IMR-90 (cell line): Measurements from ENCODE around the gene DCD. TPM values are rescaled to one million over a fixed set of nuclear protein-coding genes. Genes with fewer than 3 reads are reported as not detected.

ENCODE experiments used
- ATAC-seq: fragments of 200-7000 bp; cut with Tn5 transposase; 2 replicates; pipeline ENCODE4 v1.9.1; 2020; ENCODE audit warnings: low read depth, mild to moderate bottlenecking, moderate library complexity
- BruUV-seq: library from RNA; stranded (reverse); fragments of 400-500 nt; replicated peaks from 2 replicates; lab custom pipeline; 2021; lab: Mats Ljungman, UMichigan
- CTCF ChIA-PET: fragments of 300-600 bp; formaldehyde crosslinking; extraction: SDS; loops from one replicate; lab custom pipeline; 2021; ENCODE audit warnings: antibody characterized with exemption; lab: Yijun Ruan, JAX
- POLR2A ChIA-PET: fragments of 300-600 bp; sonication (Branson Sonifier 250); formaldehyde crosslinking; loops from one replicate; lab custom pipeline; 2022; ENCODE audit warnings: antibody characterized with exemption; ENCODE audit not compliant: unreplicated experiment; lab: Charles Lee
- DNase-seq: peaks from one replicate; pipeline ENCODE4 v3.0.0; 2013
- H2AFZ ChIP-seq: replicated peaks from 2 replicates; pipeline ENCODE3; 2013; ENCODE audit warnings: low read length, mild to moderate bottlenecking; ENCODE audit not compliant: poor library complexity
- H2AK5ac ChIP-seq: 2 replicates; pipeline ENCODE4 v1.6.1; 2013; ENCODE audit warnings: low read depth, low read length, inconsistent platforms
- H2AK9ac ChIP-seq: replicated peaks from 2 replicates; pipeline ENCODE3; 2013; ENCODE audit warnings: mild to moderate bottlenecking, low read depth, low read length, moderate library complexity; ENCODE audit not compliant: poor library complexity
- H2BK120ac ChIP-seq: 2 replicates; pipeline ENCODE4 v1.6.1; 2013; ENCODE audit warnings: low read depth, low read length, inconsistent platforms
- H2BK15ac ChIP-seq: 3 replicates; pipeline ENCODE4 v1.6.1; 2013; ENCODE audit warnings: low read depth, low read length, inconsistent platforms
- H2BK20ac ChIP-seq: 2 replicates; pipeline ENCODE4 v1.6.1; 2013; ENCODE audit warnings: low read depth, mild to moderate bottlenecking, inconsistent platforms, low read length, moderate library complexity
- H2BK5ac ChIP-seq: 2 replicates; pipeline ENCODE4 v1.6.1; 2013; ENCODE audit warnings: mild to moderate bottlenecking, low read depth, low read length, inconsistent platforms; ENCODE audit not compliant: poor library complexity, severe bottlenecking
- H3K14ac ChIP-seq: replicated peaks from 2 replicates; pipeline ENCODE4 v1.6.1; 2013; ENCODE audit warnings: low read depth, low read length, inconsistent platforms
- H3K18ac ChIP-seq: 2 replicates; pipeline ENCODE4 v1.6.1; 2013; ENCODE audit warnings: low read depth, low read length, control low read depth
- H3K23ac ChIP-seq: 2 replicates; pipeline ENCODE4 v1.6.1; 2013; ENCODE audit warnings: low read depth, low read length, inconsistent platforms
- H3K27ac ChIP-seq: 2 replicates; pipeline ENCODE4 v1.5.1; 2013; ENCODE audit warnings: mild to moderate bottlenecking, control low read depth, low read length; ENCODE audit not compliant: insufficient read depth
- H3K27me3 ChIP-seq: 2 replicates; pipeline ENCODE4 v1.6.1; 2013; ENCODE audit warnings: low read length; ENCODE audit not compliant: control insufficient read depth, insufficient read depth
- H3K36me3 ChIP-seq: 2 replicates; pipeline ENCODE4 v1.6.1; 2013; ENCODE audit warnings: low read length, mixed read lengths; ENCODE audit not compliant: control insufficient read depth, insufficient read depth
- H3K4ac ChIP-seq: 2 replicates; pipeline ENCODE4 v1.6.1; 2013; ENCODE audit warnings: low read depth, low read length, inconsistent platforms
- H3K4me1 ChIP-seq: 2 replicates; pipeline ENCODE4 v1.6.1; 2013; ENCODE audit warnings: low read length, mixed read lengths; ENCODE audit not compliant: control insufficient read depth, insufficient read depth
- H3K4me2 ChIP-seq: 2 replicates; pipeline ENCODE4 v1.6.1; 2013; ENCODE audit warnings: low read depth, mild to moderate bottlenecking, control low read depth, low read length, moderate library complexity
- H3K4me3 ChIP-seq: 2 replicates; pipeline ENCODE4 v1.5.1; 2013; ENCODE audit warnings: low read depth, mild to moderate bottlenecking, control low read depth, low read length, moderate library complexity; ENCODE audit not compliant: insufficient read depth
- H3K56ac ChIP-seq: 2 replicates; pipeline ENCODE4 v1.6.1; 2013; ENCODE audit warnings: low read length, inconsistent platforms; ENCODE audit not compliant: insufficient read depth; ENCODE audit errors: extremely low read depth
- H3K79me1 ChIP-seq, 2 experiments: 2 replicates each; pipeline ENCODE4 v1.6.1; 2013; ENCODE audit warnings: low read length in 2 of 2, inconsistent platforms in 1 of 2, low read depth in 1 of 2
- H3K9ac ChIP-seq: 2 replicates; pipeline ENCODE4 v1.6.1; 2013; ENCODE audit warnings: low read depth, low read length, control low read depth
- H3K9me1 ChIP-seq: 2 replicates; pipeline ENCODE4 v1.6.1; 2013; ENCODE audit warnings: low read length, inconsistent platforms; ENCODE audit not compliant: insufficient read depth
- H3K9me3 ChIP-seq: 2 replicates; pipeline ENCODE4 v1.6.1; 2013; ENCODE audit warnings: low read length; ENCODE audit not compliant: control insufficient read depth, insufficient read depth
- H4K20me1 ChIP-seq: 2 replicates; pipeline ENCODE4 v1.6.1; 2013; ENCODE audit warnings: low read length, inconsistent platforms; ENCODE audit not compliant: insufficient read depth
- H4K5ac ChIP-seq: 2 replicates; pipeline ENCODE4 v1.6.1; 2013; ENCODE audit warnings: mild to moderate bottlenecking, low read depth, low read length, control low read depth
- H4K8ac ChIP-seq, 2 experiments: 2 replicates each; pipeline ENCODE4 v1.6.1; 2013; ENCODE audit warnings: low read depth in 2 of 2, low read length in 2 of 2, control low read depth in 1 of 2, inconsistent platforms in 1 of 2
- H4K91ac ChIP-seq: 2 replicates; pipeline ENCODE4 v1.6.1; 2013; ENCODE audit warnings: low read depth, low read length, inconsistent platforms; ENCODE audit not compliant: insufficient read depth
- BHLHE40 ChIP-seq: fragments of 150-350 bp; IDR thresholded peaks from 2 replicates; pipeline ENCODE4 v1.6.1; 2016; ENCODE audit warnings: mild to moderate bottlenecking, low read depth, low read length
- CEBPB ChIP-seq: IDR thresholded peaks from 2 replicates; pipeline ENCODE4 v1.6.1; 2012; ENCODE audit warnings: low read depth, low read length, improper control_type of control experiment
- FOS ChIP-seq: fragments of 150-350 bp; IDR thresholded peaks from 2 replicates; pipeline ENCODE4 v1.6.1; 2016; ENCODE audit warnings: low read depth, low read length
- MAFK ChIP-seq: IDR thresholded peaks from 2 replicates; pipeline ENCODE4 v1.6.1; 2012; ENCODE audit warnings: low read depth, low read length, improper control_type of control experiment
- MAZ ChIP-seq: IDR thresholded peaks from 2 replicates; pipeline ENCODE4 v1.6.1; 2012; ENCODE audit warnings: low read depth, mild to moderate bottlenecking, low read length, improper control_type of control experiment, moderate library complexity, borderline replicate concordance
- MXI1 ChIP-seq: IDR thresholded peaks from 2 replicates; pipeline ENCODE4 v1.6.1; 2012; ENCODE audit warnings: low read depth, mild to moderate bottlenecking, low read length, moderate library complexity, borderline replicate concordance
- NFE2L2 ChIP-seq: fragments of 150-350 bp; IDR thresholded peaks from 2 replicates; pipeline ENCODE4 v1.6.1; 2016; ENCODE audit warnings: low read depth, mild to moderate bottlenecking, low read length
- POLR2A ChIP-seq: IDR thresholded peaks from 2 replicates; pipeline ENCODE4 v1.6.1; 2012; ENCODE audit warnings: mild to moderate bottlenecking, low read depth, low read length
- RCOR1 ChIP-seq: IDR thresholded peaks from 2 replicates; pipeline ENCODE4 v1.6.1; 2012; ENCODE audit warnings: mild to moderate bottlenecking, low read length, improper control_type of control experiment; ENCODE audit not compliant: insufficient replicate concordance
- RFX5 ChIP-seq: IDR thresholded peaks from 2 replicates; pipeline ENCODE4 v1.8.0; 2012; ENCODE audit warnings: low read depth, mild to moderate bottlenecking, low read length, moderate library complexity
- SMC3 ChIP-seq: fragments of 150-350 bp; IDR thresholded peaks from 2 replicates; pipeline ENCODE4 v1.6.1; 2016; ENCODE audit warnings: low read depth, mild to moderate bottlenecking, antibody characterized with exemption, low read length, moderate library complexity
- WGBS, 2 experiments: methylation state at CpG; one replicate each; pipeline versions ENCODE4 v1.1.5 to v1.1.7; 2013; ENCODE audit warnings: missing lambda C conversion rate in 2 of 2; ENCODE audit not compliant: insufficient read length in 1 of 2; ENCODE audit errors: extremely low coverage in 2 of 2; 5-methylcytosine and 5-hydroxymethylcytosine counted together
- dilution Hi-C: fragments of 300-500 bp; cut with HindIII; formaldehyde crosslinking; loops from one replicate; pipeline ENCODE4 v1.14.3; 2018; ENCODE audit warnings: low sequenced_read_pairs; ENCODE audit not compliant: unreplicated experiment
- in situ Hi-C: fragments of 300-500 bp; cut with MboI; formaldehyde crosslinking; loops from 3 replicates; pipeline ENCODE4 v1.14.3; 2019; ENCODE audit warnings: low sequenced_read_pairs, inconsistent platforms, mixed read lengths
- intact Hi-C: fragments of 100-400 bp; cut with micrococcal nuclease; formaldehyde crosslinking; loops from 2 replicates; pipeline ENCODE4 v1.10.0; 2022
- polyA plus RNA-seq, 3 experiments: library from polyadenylated mRNA; depleted of rRNA; stranded (reverse); fragments of >200 nt; gene quantifications; 2 replicates each; pipeline ENCODE4 v1.2.3, GENCODE V29; 2012; ENCODE audit warnings: low replicate concordance in 1 of 3
- total RNA-seq: library from RNA; depleted of rRNA; stranded (reverse); fragments of >200 nt; gene quantifications from 2 replicates; pipeline ENCODE4 v1.2.3, GENCODE V29; 2012
- TF ChIP-seq, protein P1 (sequence below): fragments of 150-350 bp; IDR thresholded peaks from 2 replicates; pipeline ENCODE4 v1.6.1; 2017; ENCODE audit warnings: mild to moderate bottlenecking, antibody characterized with exemption, low read length, low read depth
- TF ChIP-seq, protein P2 (sequence below): conservative IDR thresholded peaks from 2 replicates; pipeline ENCODE4 v1.5.1; 2012; ENCODE audit warnings: mild to moderate bottlenecking, low read depth, low read length, improper control_type of control experiment

The DCD gene
- total and polyA plus RNA-seq, 2 of the 4 experiments (the other 2 are of a cell fraction): not detected

DNA sequence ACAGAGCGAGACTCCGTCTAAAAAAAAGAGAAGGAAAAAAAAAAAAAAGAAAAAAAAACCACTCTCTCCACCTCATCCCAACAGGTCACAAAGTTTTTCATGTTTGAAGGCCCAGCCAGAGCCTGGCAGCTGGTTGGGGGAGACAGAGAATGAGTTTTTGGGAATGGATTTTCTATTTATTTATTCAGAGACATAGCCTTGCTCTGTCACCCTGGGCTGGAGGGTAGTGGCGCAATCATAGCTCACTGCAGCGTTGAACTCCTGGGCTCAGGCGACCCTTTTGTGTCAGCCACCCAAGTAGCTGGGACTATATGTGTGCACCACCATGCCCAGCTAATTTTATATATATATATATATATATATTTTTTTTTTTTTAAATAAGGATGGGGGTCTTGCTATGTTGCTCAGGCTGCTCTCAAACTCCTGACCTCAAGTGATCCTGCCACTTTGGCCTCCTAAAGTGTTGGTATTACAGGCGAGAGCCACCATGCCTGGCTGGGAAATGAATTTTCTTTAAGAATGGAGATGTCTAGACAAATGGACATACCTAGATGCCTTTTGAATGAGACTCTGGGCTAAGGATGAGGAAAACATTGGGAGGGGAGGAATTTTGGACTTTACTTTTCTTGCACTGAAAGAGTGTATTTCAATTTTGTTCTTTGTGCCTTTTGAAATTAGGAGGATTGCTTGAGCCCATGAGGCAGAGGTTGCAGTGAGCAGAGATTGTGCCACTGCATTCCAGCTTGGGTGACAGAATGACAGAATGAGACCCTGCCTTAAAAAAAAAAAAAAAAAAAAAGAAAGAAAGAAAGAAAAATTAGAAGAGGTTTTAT is 42.8 kb downstream of the DCD start:
- Histone ChIP-seq H3K36me3 (no peaks in the 10 kb centered on the region), H3K18ac (no peak overlapping the region), H3K9ac (no peak overlapping the region), H2BK5ac (no peak overlapping the region), H2AK9ac (no peak overlapping the region), H3K4me1 (no peaks in the 10 kb centered on the region), H3K14ac (no peak overlapping the region), H4K20me1 (no peaks in the 10 kb centered on the region), H4K91ac (no peak overlapping the region), H3K27me3 (peaks cover 2% of the 10 kb centered on the region; the same call in 1 of the 2 replicates), H2AK5ac (no peak overlapping the region), H2BK20ac (no peak overlapping the region), H3K9me1 (no peaks in the 10 kb centered on the region), H4K5ac (no peak overlapping the region), H3K23ac (no peak overlapping the region), H3K4me3 (no peak overlapping the region), H3K56ac (no peak overlapping the region), H3K79me1 (no peaks in the 10 kb centered on the region), H3K4me2 (no peak overlapping the region), H3K9me3 (no peaks in the 10 kb centered on the region), H2BK15ac (no peak overlapping the region), H2BK120ac (no peak overlapping the region), H3K4ac (no peak overlapping the region), H4K8ac (no peak overlapping the region), H2AFZ (no peak overlapping the region), H3K27ac (no peak overlapping the region)
- no peak for ATAC-seq
- DNase-seq: no peak
- no CpG with 5 or more reads among the region's 6 CpGs for WGBS, 2 experiments
- in situ Hi-C loops (no loop called here), intact Hi-C loops (no loop called here), dilution Hi-C loops (no loop called here)
- BruUV-seq: no TSS peak
- TF ChIP-seq RCOR1 (no peak), NFE2L2 (no peak), BHLHE40 (no peak), MXI1 (no peak), FOS (no peak), POLR2A (no peak), CEBPB (no peak), RFX5 (no peak), MAFK (no peak), MAZ (no peak), SMC3 (no peak)
- TF ChIP-seq, protein P1, sequence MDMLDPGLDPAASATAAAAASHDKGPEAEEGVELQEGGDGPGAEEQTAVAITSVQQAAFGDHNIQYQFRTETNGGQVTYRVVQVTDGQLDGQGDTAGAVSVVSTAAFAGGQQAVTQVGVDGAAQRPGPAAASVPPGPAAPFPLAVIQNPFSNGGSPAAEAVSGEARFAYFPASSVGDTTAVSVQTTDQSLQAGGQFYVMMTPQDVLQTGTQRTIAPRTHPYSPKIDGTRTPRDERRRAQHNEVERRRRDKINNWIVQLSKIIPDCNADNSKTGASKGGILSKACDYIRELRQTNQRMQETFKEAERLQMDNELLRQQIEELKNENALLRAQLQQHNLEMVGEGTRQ: no peak
- TF ChIP-seq, protein P2, sequence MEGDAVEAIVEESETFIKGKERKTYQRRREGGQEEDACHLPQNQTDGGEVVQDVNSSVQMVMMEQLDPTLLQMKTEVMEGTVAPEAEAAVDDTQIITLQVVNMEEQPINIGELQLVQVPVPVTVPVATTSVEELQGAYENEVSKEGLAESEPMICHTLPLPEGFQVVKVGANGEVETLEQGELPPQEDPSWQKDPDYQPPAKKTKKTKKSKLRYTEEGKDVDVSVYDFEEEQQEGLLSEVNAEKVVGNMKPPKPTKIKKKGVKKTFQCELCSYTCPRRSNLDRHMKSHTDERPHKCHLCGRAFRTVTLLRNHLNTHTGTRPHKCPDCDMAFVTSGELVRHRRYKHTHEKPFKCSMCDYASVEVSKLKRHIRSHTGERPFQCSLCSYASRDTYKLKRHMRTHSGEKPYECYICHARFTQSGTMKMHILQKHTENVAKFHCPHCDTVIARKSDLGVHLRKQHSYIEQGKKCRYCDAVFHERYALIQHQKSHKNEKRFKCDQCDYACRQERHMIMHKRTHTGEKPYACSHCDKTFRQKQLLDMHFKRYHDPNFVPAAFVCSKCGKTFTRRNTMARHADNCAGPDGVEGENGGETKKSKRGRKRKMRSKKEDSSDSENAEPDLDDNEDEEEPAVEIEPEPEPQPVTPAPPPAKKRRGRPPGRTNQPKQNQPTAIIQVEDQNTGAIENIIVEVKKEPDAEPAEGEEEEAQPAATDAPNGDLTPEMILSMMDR: no peak
- ChIA-PET POLR2A (no interaction called here), CTCF (interaction anchor here (0.6 to 1.6 kb wide), 2 partner anchors 25 to 27 kb away, joined by 4 to 5 read pairs; no protein-coding TSS in a partner anchor)
